Body of pancreas (tissue), 4 donors: ENCODE measurements around the gene PDE6B.

ENCODE experiments used
- CTCF ChIP-seq, 7 experiments: fragments of 450-650 bp in 4 of 7; fragments of 200-600 bp in 3 of 7; sonication (generic) in 3 of 7; IDR thresholded peaks; one replicate each; pipeline ENCODE4 v1.5.1; 2016 to 2019; ENCODE audit warnings: antibody characterized with exemption in 7 of 7
- POLR2A ChIP-seq, 3 donors: fragments of 450-650 bp; IDR thresholded peaks; one replicate each; pipeline ENCODE4 v1.6.1; 2016; ENCODE audit warnings: antibody characterized with exemption in 3 of 3, mild to moderate bottlenecking in 2 of 3

DNA sequence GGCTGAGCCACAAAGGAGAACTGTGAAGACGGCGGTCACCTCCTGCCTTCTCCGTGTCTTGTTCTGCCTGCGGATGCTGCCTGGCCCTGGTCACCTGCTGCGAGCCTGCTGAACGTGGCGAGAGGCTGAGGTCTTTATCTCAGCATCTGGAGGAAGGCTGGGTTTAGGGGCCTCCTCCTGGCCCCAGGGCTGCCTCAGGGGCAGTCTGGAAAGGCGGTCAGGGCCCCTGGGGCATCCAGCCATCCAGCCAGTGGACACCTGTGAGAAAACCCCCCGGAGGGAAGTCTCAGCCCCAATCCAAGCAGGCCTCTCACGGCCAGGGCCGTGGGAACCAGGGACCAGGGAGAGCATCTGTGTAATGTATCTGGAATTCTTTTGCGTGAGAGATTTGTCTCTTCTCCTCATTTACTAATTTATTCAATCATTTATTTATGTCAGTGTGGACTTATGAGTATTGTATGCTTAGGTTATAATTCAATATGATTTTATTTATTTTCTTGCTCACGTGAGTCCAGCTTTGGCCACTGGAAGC lies 11.3 kb downstream of the PDE6B start:
- no peak for TF ChIP-seq CTCF (IDR thresholded peaks at IDR 0.05)
- no peak for TF ChIP-seq POLR2A (IDR thresholded peaks at IDR 0.05)
